SK-N-MC (cell line): Measurements from ENCODE around the gene PLPP6.

ENCODE experiments used
- EZH2 ChIP-seq: fragments of 200-600 bp; sonication (generic); IDR thresholded peaks from one replicate; pipeline ENCODE4 v1.6.1; 2017; ENCODE audit warnings: antibody characterized with exemption
- FOXP2 ChIP-seq: optimal IDR thresholded peaks from 2 replicates; pipeline ENCODE3; 2011; ENCODE audit warnings: mild to moderate bottlenecking, moderate library complexity; ENCODE audit not compliant: insufficient read depth; ENCODE audit errors: extremely low read length, control extremely low read depth
- POLR2AphosphoS5 ChIP-seq: IDR thresholded peaks from 2 replicates; pipeline ENCODE4 v1.6.1; 2012; ENCODE audit warnings: mild to moderate bottlenecking, low read depth, low read length, borderline replicate concordance

- TF ChIP-seq POLR2AphosphoS5 = no peak
- TF ChIP-seq EZH2 = no peak
- no peak for TF ChIP-seq FOXP2
These were observed 45.0 kb downstream of the PLPP6 start for GRCh38 chr9:4706971-4707622.
